HEK293 (cell line): Measurements from ENCODE around the gene TET1.

Experiments used
- CTCF ChIA-PET: fragments of 350-600 bp; formaldehyde crosslinking; extraction: SDS; loops from one replicate; lab custom pipeline; 2021; ENCODE audit warnings: antibody characterized with exemption; lab: Yijun Ruan, JAX
- POLR2A ChIA-PET: fragments of 300-600 bp; formaldehyde crosslinking; extraction: SDS; loops from one replicate; lab custom pipeline; 2020; ENCODE audit warnings: antibody characterized with exemption, inconsistent platforms; lab: Yijun Ruan, JAX
- H3K27ac ChIP-seq: fragments of 200-500 bp; sonication (Bioruptor generic); 2 replicates; pipeline ENCODE4 v1.5.1; 2014; ENCODE audit warnings: low read depth, low read length, control low read depth, inconsistent platforms; ENCODE audit errors: extremely low read depth
- H3K36me3 ChIP-seq, 2 experiments: fragments of 200-500 bp in 1 of 2; sonication (Bioruptor generic) in 1 of 2; 1 replicate in 1 of 2; 2 replicates in 1 of 2; pipeline ENCODE4 v1.5.1; 2014 to 2017; ENCODE audit warnings: inconsistent platforms in 2 of 2, low read length in 2 of 2; ENCODE audit not compliant: control insufficient read depth in 2 of 2, insufficient read depth in 1 of 2
- H3K4me1 ChIP-seq: fragments of 200-500 bp; sonication (Bioruptor generic); 2 replicates; pipeline ENCODE4 v1.5.1; 2014; ENCODE audit warnings: mild to moderate bottlenecking, low read length, inconsistent platforms; ENCODE audit not compliant: control insufficient read depth, insufficient read depth
- H3K4me3 ChIP-seq: 2 replicates; pipeline ENCODE4 v1.5.1; 2011; ENCODE audit warnings: low read depth, mild to moderate bottlenecking, control low read depth, low read length, moderate library complexity
- H3K9me3 ChIP-seq: fragments of 200-500 bp; sonication (Bioruptor generic); 2 replicates; pipeline ENCODE4 v1.5.1; 2014; ENCODE audit warnings: low read depth, low read length, inconsistent platforms; ENCODE audit not compliant: control insufficient read depth, insufficient read depth
- BCL11B ChIP-seq: fragments of 450-650 bp; formaldehyde crosslinking; IDR thresholded peaks from 2 replicates; pipeline ENCODE4 v1.5.1; 2016; ENCODE audit warnings: low read depth, missing biosample characterization, missing genetic modification characterization
- GFI1B ChIP-seq: fragments of 450-650 bp; formaldehyde crosslinking; IDR thresholded peaks from 2 replicates; pipeline ENCODE4 v1.5.1; 2016; ENCODE audit warnings: missing biosample characterization, missing genetic modification characterization
- HIC1 ChIP-seq: fragments of 450-650 bp; formaldehyde crosslinking; IDR thresholded peaks from 2 replicates; pipeline ENCODE4 v1.5.1; 2016; ENCODE audit warnings: missing biosample characterization, missing genetic modification characterization
- OSR2 ChIP-seq: fragments of 450-650 bp; formaldehyde crosslinking; IDR thresholded peaks from 2 replicates; pipeline ENCODE4 v1.5.1; 2016; ENCODE audit warnings: missing biosample characterization, missing genetic modification characterization
- PBX3 ChIP-seq: sonication (generic); formaldehyde crosslinking; IDR thresholded peaks from 2 replicates; pipeline ENCODE4 v1.8.1; 2022; ENCODE audit warnings: mild to moderate bottlenecking, moderate library complexity, missing genetic modification reagents
- PRDM10 ChIP-seq: fragments of 450-650 bp; formaldehyde crosslinking; IDR thresholded peaks from 2 replicates; pipeline ENCODE4 v1.5.1; 2016; ENCODE audit warnings: missing biosample characterization, missing genetic modification characterization
- SALL2 ChIP-seq: fragments of 450-650 bp; formaldehyde crosslinking; IDR thresholded peaks from 2 replicates; pipeline ENCODE4 v1.5.0; 2017; ENCODE audit warnings: missing biosample characterization, mild to moderate bottlenecking, missing genetic modification characterization, borderline replicate concordance
- SCRT1 ChIP-seq: fragments of 450-650 bp; formaldehyde crosslinking; IDR thresholded peaks from 2 replicates; pipeline ENCODE4 v1.5.1; 2016; ENCODE audit warnings: missing biosample characterization, missing genetic modification characterization, borderline replicate concordance
- TCF7L2 ChIP-seq: IDR thresholded peaks from 2 replicates; pipeline ENCODE4 v1.6.1; 2011; ENCODE audit warnings: low read depth, mild to moderate bottlenecking, inconsistent platforms, low read length, moderate library complexity, borderline replicate concordance
- ZBTB48 ChIP-seq: fragments of 450-650 bp; formaldehyde crosslinking; IDR thresholded peaks from 2 replicates; pipeline ENCODE4 v1.5.1; 2016; ENCODE audit warnings: missing biosample characterization, missing genetic modification characterization
- ZNF184 ChIP-seq: fragments of 450-650 bp; IDR thresholded peaks from 2 replicates; pipeline ENCODE4 v1.5.1; 2018; ENCODE audit warnings: missing biosample characterization, mild to moderate bottlenecking, missing genetic modification characterization
- ZNF2 ChIP-seq: fragments of 450-650 bp; formaldehyde crosslinking; IDR thresholded peaks from 2 replicates; pipeline ENCODE4 v1.5.1; 2016; ENCODE audit warnings: missing biosample characterization, missing genetic modification characterization
- ZNF23 ChIP-seq: fragments of 450-650 bp; formaldehyde crosslinking; IDR thresholded peaks from 2 replicates; pipeline ENCODE4 v1.5.1; 2016; ENCODE audit warnings: missing biosample characterization, missing genetic modification characterization, borderline replicate concordance
- ZNF341 ChIP-seq: fragments of 450-650 bp; formaldehyde crosslinking; IDR thresholded peaks from 2 replicates; pipeline ENCODE4; 2016; ENCODE audit warnings: low read depth, missing biosample characterization, missing genetic modification characterization
- ZNF366 ChIP-seq: fragments of 450-650 bp; formaldehyde crosslinking; conservative IDR thresholded peaks from 2 replicates; pipeline ENCODE4 v1.5.1; 2016; ENCODE audit warnings: missing biosample characterization, missing genetic modification characterization
- ZNF426 ChIP-seq: fragments of 450-650 bp; formaldehyde crosslinking; IDR thresholded peaks from 2 replicates; pipeline ENCODE4 v1.5.1; 2017; ENCODE audit warnings: missing biosample characterization, missing genetic modification characterization, mild to moderate bottlenecking, inconsistent platforms, moderate library complexity
- ZNF473 ChIP-seq: fragments of 450-650 bp; formaldehyde crosslinking; IDR thresholded peaks from 2 replicates; pipeline ENCODE4 v1.5.1; 2017; ENCODE audit warnings: missing biosample characterization, missing genetic modification characterization
- ZNF555 ChIP-seq: fragments of 450-650 bp; formaldehyde crosslinking; conservative IDR thresholded peaks from 2 replicates; pipeline ENCODE4 v1.5.1; 2017; ENCODE audit warnings: missing biosample characterization, mild to moderate bottlenecking, missing genetic modification characterization, inconsistent platforms
- ZNF580 ChIP-seq: fragments of 450-650 bp; formaldehyde crosslinking; IDR thresholded peaks from 2 replicates; pipeline ENCODE4 v1.5.1; 2016; ENCODE audit warnings: missing biosample characterization, missing genetic modification characterization
- ZNF677 ChIP-seq: fragments of 450-650 bp; IDR thresholded peaks from 2 replicates; pipeline ENCODE4 v1.5.0; 2018; ENCODE audit warnings: missing biosample characterization, mild to moderate bottlenecking, missing genetic modification characterization, moderate library complexity
- ZNF704 ChIP-seq: fragments of 450-650 bp; formaldehyde crosslinking; IDR thresholded peaks from 2 replicates; pipeline ENCODE4 v1.5.1; 2016; ENCODE audit warnings: missing biosample characterization, missing genetic modification characterization
- ZNF747 ChIP-seq: fragments of 450-650 bp; formaldehyde crosslinking; IDR thresholded peaks from 2 replicates; pipeline ENCODE4 v1.5.1; 2016; ENCODE audit warnings: missing biosample characterization, missing genetic modification characterization
- ZNF76 ChIP-seq: fragments of 450-650 bp; formaldehyde crosslinking; IDR thresholded peaks from 2 replicates; pipeline ENCODE4; 2016; ENCODE audit warnings: low read depth, missing biosample characterization, missing genetic modification characterization, borderline replicate concordance
- ZNF837 ChIP-seq: fragments of 450-650 bp; formaldehyde crosslinking; IDR thresholded peaks from 2 replicates; pipeline ENCODE4 v1.5.1; 2016; ENCODE audit warnings: missing biosample characterization, missing genetic modification characterization
- ZXDB ChIP-seq: fragments of 450-650 bp; formaldehyde crosslinking; IDR thresholded peaks from 2 replicates; pipeline ENCODE4 v1.5.1; 2016; ENCODE audit warnings: missing biosample characterization, missing genetic modification characterization

Gene TET1

GRCh38 chr10:68561865-68562649 is 1.9 kb downstream of the TET1 start (continued):
- no peak for TF ChIP-seq ZNF747

GRCh38 chr10:68562661-68563570 is 2.8 kb downstream of the TET1 start:
- ChIA-PET CTCF (interaction anchor here (0.6 to 4.2 kb wide), 2 partner anchors 13 to 65 kb away, joined by 3 to 24 read pairs; no protein-coding TSS in a partner anchor), POLR2A (interaction anchor here (0.7 to 1.2 kb wide), 3 partner anchors 21 to 558 kb away, joined by 3 to 4 read pairs (median 4); no protein-coding TSS in a partner anchor)
- Histone ChIP-seq H3K9me3 (no peaks in the 10 kb centered on the region), H3K4me1 (peaks cover 5% of the 10 kb centered on the region), H3K27ac (peak overlapping the region; percentile 35; the same call in 1 of the 2 replicates), H3K36me3 (0 out of 3 replicates have a peak, but pooled peaks cover 0 to 3% of the 10 kb centered on the region in 2 experiments), H3K4me3 (peak overlapping the region; percentile 85)
- TF ChIP-seq ZNF76 (tag by site-specific recombination) = no peak
- TF ChIP-seq ZNF704 (tag by site-specific recombination) = no peak
- TF ChIP-seq ZXDB (tag by site-specific recombination) = peak; percentile 37; the same call in 1 of the 2 replicates
- no peak for TF ChIP-seq ZNF426
- TF ChIP-seq HIC1 (tag by site-specific recombination) = no peak
- peak; percentile 98 for TF ChIP-seq PRDM10
- no peak for TF ChIP-seq ZNF677 (tag by site-specific recombination)
- no peak for TF ChIP-seq ZNF184 (tag by site-specific recombination)
- no peak for TF ChIP-seq ZNF473 (tag by site-specific recombination)
- TF ChIP-seq BCL11B (tag by site-specific recombination) = no peak
- TF ChIP-seq ZNF23 (tag by site-specific recombination) = no peak
- 0 out of 2 replicates have a peak, but pooled peaks have one; percentile 29 for TF ChIP-seq ZBTB48 (tag by site-specific recombination)
- 0 out of 2 replicates have a peak, but pooled peaks have one; percentile 55 for TF ChIP-seq ZNF2 (tag by site-specific recombination)
- no peak for TF ChIP-seq SCRT1 (tag by site-specific recombination)
- peak; percentile 96 for TF ChIP-seq ZNF341 (tag by site-specific recombination)
- TF ChIP-seq SALL2 (tag by site-specific recombination) = no peak
- TF ChIP-seq GFI1B (tag by site-specific recombination) = no peak
- 0 out of 2 replicates have a peak, but pooled peaks have one; percentile 42 for TF ChIP-seq ZNF580 (tag by site-specific recombination)
- no peak for TF ChIP-seq ZNF837 (tag by site-specific recombination)
- TF ChIP-seq OSR2 (tag by site-specific recombination) = no peak
- TF ChIP-seq TCF7L2 = no peak
- peak; percentile 92 for TF ChIP-seq ZNF366
- TF ChIP-seq ZNF555 (tag by site-specific recombination) = no peak
- TF ChIP-seq PBX3 (CRISPR knock-in tag) = no peak
